NB4 (cell line): Measurements from ENCODE around the gene SV2B.

Experiments used
- CTCF ChIP-seq: IDR thresholded peaks from one replicate; pipeline ENCODE4 v1.5.1; 2012; ENCODE audit warnings: low read depth, low read length
- MAX ChIP-seq: IDR thresholded peaks from 2 replicates; pipeline ENCODE4 v1.6.1; 2011; ENCODE audit warnings: low read depth, low read length
- MYC ChIP-seq: IDR thresholded peaks from 2 replicates; pipeline ENCODE4 v1.6.1; 2011; ENCODE audit warnings: low read depth, low read length
- POLR2A ChIP-seq: IDR thresholded peaks from 2 replicates; pipeline ENCODE4 v1.6.1; 2011; ENCODE audit warnings: mild to moderate bottlenecking; ENCODE audit not compliant: insufficient read length; ENCODE audit errors: extremely low read depth

DNA sequence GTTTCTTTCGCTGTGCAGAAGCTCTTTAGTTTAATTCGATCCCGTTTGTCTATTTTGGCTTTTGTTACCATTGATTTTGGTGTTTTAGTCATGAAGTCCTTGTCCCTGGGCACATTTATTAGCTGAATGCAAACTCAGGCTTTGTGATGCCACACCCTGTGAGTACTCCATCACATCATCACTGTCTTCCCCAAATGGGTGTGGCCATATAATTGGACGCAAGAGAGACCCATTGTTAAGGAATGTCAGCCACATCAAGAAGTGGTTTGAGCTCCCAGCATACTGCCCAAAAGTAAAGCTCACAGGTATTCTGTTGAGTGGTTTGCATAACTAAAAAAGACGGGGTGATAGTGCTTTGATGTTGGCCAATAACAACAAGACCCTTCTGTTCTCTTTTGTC lies 245.7 kb downstream of the SV2B start:
- TF ChIP-seq CTCF (no peak), POLR2A (no peak), MAX (no peak), MYC (no peak)
